ENCODE measurements around the gene CRIP2.

The CRIP2 gene

DNA sequence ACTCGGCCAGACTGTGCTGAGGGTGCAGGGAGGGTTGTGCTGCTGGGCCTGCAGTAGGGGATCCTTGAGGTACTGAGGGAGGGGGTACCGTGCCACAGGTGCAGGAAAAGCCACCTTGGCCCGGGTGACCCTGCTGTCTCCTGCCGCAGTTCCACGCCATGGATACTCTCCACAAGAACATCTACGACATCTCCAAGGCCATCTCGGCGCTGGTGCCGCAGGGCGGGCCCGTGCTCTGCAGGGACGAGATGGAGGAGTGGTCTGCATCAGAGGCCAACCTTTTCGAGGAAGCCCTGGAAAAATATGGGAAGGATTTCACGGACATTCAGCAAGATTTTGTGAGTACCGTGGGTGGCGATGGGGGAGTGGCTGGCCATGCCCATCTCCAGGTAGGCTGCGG lies 14.0 kb upstream of the CRIP2 start:
- Histone ChIP-seq H3K4me3 (replicated peaks; ENCODE audit: low read depth, low read length) (no peak overlapping the region), H3K27me3 (replicated peaks; ENCODE audit: control insufficient read depth, insufficient read depth, low read length) (no peaks in the 10 kb centered on the region), H3K36me3 (ENCODE audit: control insufficient read depth, insufficient read depth, low read length) (peaks cover 27% of the 10 kb centered on the region)
- DNase-seq (ENCODE audit: extremely low read depth, insufficient read length) = no peak
- TF ChIP-seq, protein P1, sequence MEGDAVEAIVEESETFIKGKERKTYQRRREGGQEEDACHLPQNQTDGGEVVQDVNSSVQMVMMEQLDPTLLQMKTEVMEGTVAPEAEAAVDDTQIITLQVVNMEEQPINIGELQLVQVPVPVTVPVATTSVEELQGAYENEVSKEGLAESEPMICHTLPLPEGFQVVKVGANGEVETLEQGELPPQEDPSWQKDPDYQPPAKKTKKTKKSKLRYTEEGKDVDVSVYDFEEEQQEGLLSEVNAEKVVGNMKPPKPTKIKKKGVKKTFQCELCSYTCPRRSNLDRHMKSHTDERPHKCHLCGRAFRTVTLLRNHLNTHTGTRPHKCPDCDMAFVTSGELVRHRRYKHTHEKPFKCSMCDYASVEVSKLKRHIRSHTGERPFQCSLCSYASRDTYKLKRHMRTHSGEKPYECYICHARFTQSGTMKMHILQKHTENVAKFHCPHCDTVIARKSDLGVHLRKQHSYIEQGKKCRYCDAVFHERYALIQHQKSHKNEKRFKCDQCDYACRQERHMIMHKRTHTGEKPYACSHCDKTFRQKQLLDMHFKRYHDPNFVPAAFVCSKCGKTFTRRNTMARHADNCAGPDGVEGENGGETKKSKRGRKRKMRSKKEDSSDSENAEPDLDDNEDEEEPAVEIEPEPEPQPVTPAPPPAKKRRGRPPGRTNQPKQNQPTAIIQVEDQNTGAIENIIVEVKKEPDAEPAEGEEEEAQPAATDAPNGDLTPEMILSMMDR (IDR thresholded peaks at IDR 0.05; ENCODE audit: insufficient read depth, low read length, poor library complexity, severe bottlenecking) = no peak

DNA sequence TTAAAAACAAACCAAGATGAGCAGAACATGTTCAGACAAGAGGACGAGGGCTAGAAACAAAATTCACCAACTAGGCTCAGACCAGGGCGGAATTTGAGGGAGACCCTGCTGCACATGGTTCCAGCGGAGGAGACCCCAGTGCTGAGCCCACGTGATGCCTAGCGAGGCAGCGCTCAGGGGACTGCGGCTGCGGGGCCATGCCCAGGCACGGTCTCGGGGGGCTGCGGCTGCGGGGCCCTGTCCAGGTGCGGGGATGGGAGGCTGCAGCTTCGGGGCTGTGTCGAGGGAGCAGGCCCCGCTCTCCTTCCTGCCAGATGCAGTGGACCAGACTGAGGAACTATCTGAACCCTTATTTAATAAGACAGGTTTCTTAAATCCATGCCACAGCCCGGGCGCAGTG lies 12.7 kb upstream of the CRIP2 start:
- no peak for DNase-seq (ENCODE audit: extremely low read depth, insufficient read length)
- Histone ChIP-seq H3K36me3 (ENCODE audit: control insufficient read depth, insufficient read depth, low read length) (peaks cover 23% of the 10 kb centered on the region), H3K27me3 (replicated peaks; ENCODE audit: control insufficient read depth, insufficient read depth, low read length) (no peaks in the 10 kb centered on the region), H3K4me3 (replicated peaks; ENCODE audit: low read depth, low read length) (no peak overlapping the region)
- TF ChIP-seq, protein P1 (IDR thresholded peaks at IDR 0.05; ENCODE audit: insufficient read depth, low read length, poor library complexity, severe bottlenecking) = no peak

DNA sequence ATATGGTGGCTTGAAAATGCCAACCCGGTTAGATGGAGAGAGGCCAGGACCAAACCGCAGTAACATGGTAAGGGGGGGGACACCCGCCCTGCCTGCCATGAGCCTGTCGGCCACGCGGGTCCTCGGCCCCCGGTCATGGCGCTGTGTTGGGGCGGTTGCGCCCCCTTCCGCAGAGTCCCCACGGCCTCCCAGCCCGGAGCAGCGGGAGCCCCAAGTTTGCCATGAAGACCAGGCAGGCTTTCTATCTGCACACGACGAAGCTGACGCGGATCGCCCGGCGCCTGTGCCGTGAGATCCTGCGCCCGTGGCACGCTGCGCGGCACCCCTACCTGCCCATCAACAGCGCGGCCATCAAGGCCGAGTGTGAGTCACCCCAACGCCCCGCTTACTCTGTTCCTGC lies 10.1 kb upstream of the CRIP2 start:
- Histone ChIP-seq H3K4me3 (replicated peaks; ENCODE audit: low read depth, low read length) (no peak overlapping the region), H3K36me3 (ENCODE audit: control insufficient read depth, insufficient read depth, low read length) (peaks cover 23% of the 10 kb centered on the region), H3K27me3 (replicated peaks; ENCODE audit: control insufficient read depth, insufficient read depth, low read length) (no peaks in the 10 kb centered on the region)
- no peak for DNase-seq (ENCODE audit: extremely low read depth, insufficient read length)
- TF ChIP-seq, protein P1 (IDR thresholded peaks at IDR 0.05; ENCODE audit: insufficient read depth, low read length, poor library complexity, severe bottlenecking) = no peak

DNA sequence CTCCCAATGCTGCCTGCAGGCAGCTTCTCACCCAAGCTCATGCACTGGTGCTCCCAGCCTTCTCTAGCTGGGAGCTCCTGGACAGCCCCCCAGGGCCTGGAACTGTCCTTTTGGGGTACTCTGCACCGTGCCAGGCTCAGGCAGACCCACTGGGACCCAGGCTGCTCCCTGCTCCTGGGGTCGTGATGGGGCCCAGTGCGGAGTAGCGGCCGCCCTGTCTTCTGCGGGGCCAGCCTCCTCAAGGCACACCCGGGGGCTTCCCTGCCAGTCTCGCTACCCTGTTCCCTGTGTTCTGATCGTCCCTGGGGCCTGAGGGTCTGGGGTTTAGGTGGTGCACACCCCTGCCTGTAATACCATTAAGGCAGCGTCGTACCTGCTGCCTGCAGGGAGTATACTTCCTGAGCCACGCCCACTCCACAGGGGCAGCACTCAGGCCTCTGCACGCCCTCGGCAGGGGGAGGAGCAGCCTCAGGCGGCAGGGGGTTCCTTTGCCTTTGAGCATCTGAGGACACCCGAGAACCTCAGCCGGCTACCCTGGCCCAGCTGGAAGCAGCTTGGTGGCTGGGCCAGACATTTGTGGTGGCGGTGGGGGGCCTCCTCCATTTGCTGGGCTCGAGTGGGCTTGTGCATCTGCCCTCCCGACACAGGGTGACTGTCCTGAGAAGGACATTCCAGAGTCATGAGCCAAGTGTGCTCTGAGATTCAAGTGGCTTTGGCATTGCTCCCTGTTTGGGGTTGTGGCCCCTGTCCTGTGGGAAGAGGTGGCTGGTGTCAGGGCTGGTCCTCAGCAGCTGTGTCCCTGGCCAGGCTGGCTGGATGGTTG lies 9.2 kb upstream of the CRIP2 start:
- DNase-seq (ENCODE audit: extremely low read depth, insufficient read length) = no peak

DNA sequence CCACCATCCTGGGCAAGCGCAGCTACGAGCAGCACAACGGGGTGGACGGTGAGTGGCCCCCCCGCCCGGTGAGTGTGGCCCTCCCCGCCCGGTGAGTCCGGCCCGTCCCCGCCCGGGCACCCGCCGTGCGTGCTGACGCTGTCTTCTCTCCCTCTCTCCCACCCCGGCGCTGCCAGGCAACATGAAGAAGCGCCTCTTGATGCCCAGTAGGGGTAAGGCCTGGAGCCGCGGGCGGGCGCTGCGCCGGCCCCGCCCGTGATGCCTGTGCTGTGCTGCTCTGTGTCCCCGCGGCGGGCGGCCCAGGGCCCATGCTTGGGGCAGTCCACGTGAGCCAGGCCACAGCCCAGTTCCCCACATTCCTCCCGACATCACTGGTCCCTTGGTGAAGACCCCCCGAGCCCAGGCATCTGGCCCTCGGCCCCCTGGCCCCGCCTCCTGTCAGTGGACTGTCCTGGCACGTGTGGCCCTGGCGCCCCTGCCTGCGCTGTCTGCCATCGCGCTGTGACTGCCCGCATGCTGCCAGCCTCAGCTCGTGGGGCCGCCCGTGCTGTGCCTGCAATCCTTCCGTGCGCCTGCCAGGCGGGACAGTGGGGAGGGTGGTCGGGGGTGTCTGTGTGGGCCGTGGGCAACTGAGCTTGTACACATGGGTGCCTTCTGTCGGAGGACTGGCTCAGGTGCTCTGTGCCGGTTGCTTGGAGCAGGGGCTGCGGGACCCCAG lies 7.9 kb upstream of the CRIP2 start:
- TF ChIP-seq, protein P1 (IDR thresholded peaks at IDR 0.05; ENCODE audit: insufficient read depth, low read length, poor library complexity, severe bottlenecking) = no peak
- DNase-seq (ENCODE audit: extremely low read depth, insufficient read length) = no peak
- Histone ChIP-seq H3K36me3 (ENCODE audit: control insufficient read depth, insufficient read depth, low read length) (peaks cover 20% of the 10 kb centered on the region), H3K4me3 (replicated peaks; ENCODE audit: low read depth, low read length) (no peak overlapping the region), H3K27me3 (replicated peaks; ENCODE audit: control insufficient read depth, insufficient read depth, low read length) (no peaks in the 10 kb centered on the region)

More for the DNA sequence above, 9.2 kb upstream of the CRIP2 start:
- Histone ChIP-seq H3K4me3 (replicated peaks; ENCODE audit: low read depth, low read length) (no peak overlapping the region), H3K27me3 (replicated peaks; ENCODE audit: control insufficient read depth, insufficient read depth, low read length) (no peaks in the 10 kb centered on the region), H3K36me3 (ENCODE audit: control insufficient read depth, insufficient read depth, low read length) (peaks cover 21% of the 10 kb centered on the region)
- TF ChIP-seq, protein P1 (IDR thresholded peaks at IDR 0.05; ENCODE audit: insufficient read depth, low read length, poor library complexity, severe bottlenecking) = no peak

All from GM06990 (cell line).